Colonic mucosa (tissue), 4 donors: Measurements from ENCODE around the gene LMOD1. TPM values are rescaled to one million over a fixed set of nuclear protein-coding genes. Genes with fewer than 3 reads are reported as not detected.
"Not testable (repeated sequence)": the region's sequence is repeated elsewhere in the genome, so short reads cannot be mapped to it uniquely, and the experiment has no call there.

Experiments used
- DNase-seq: peaks from one replicate; pipeline ENCODE4 v3.0.0-alpha.2; 2020
- H3K27ac ChIP-seq: fragments of 200-600 bp; one replicate; pipeline ENCODE4 v1.8.0; 2021
- H3K27me3 ChIP-seq: fragments of 200-600 bp; one replicate; pipeline ENCODE4 v1.8.0; 2021
- H3K36me3 ChIP-seq: fragments of 200-600 bp; one replicate; pipeline ENCODE4 v1.8.0; 2021
- H3K4me1 ChIP-seq: fragments of 200-600 bp; one replicate; pipeline ENCODE4 v1.8.0; 2021; ENCODE audit warnings: mild to moderate bottlenecking
- H3K4me3 ChIP-seq: fragments of 200-600 bp; one replicate; pipeline ENCODE4 v1.8.0; 2021
- H3K9ac ChIP-seq, 2 donors: one replicate each; pipeline ENCODE4 v1.7.0; 2013; ENCODE audit warnings: control low read depth in 2 of 2, low read depth in 2 of 2, low read length in 2 of 2
- H3K9me3 ChIP-seq: fragments of 200-600 bp; one replicate; pipeline ENCODE4 v1.8.0; 2021
- CTCF ChIP-seq: fragments of 200-600 bp; IDR thresholded peaks from one replicate; pipeline ENCODE4 v1.8.0; 2022; ENCODE audit warnings: antibody characterized with exemption, mild to moderate bottlenecking
- intact Hi-C: fragments of 100-400 bp; cut with DNase I; formaldehyde crosslinking; loops from one replicate; pipeline ENCODE4 v1.14.1; 2022
- total RNA-seq, 2 donors: library from RNA; stranded (reverse); fragmentation: NEBNext Ultra II Directional in 1 of 2; extraction: Animal tissue kit (Norgen Biotek cat#: 25700) in 1 of 2; gene quantifications; one replicate each; pipeline ENCODE4 v1.2.1, GENCODE V29; 2021
- donor health status: healthy.
- donor health status: DM: no; HTN: no; CAD: no.
- donor health status: DM: no; HTN: no; CAD: no.

LMOD1 gene
- total RNA-seq, 2 donors from 2014 or later = 7.6 to 64.5 TPM

- no peak for TF ChIP-seq CTCF
- Histone ChIP-seq H3K36me3 (peaks cover 7% of the 10 kb centered on the region), H3K27me3 (no peaks in the 10 kb centered on the region), H3K9ac (no peak overlapping the region), H3K27ac (no peak overlapping the region), H3K9me3 (no peaks in the 10 kb centered on the region), H3K4me1 (no peaks in the 10 kb centered on the region), H3K4me3 (no peak overlapping the region)
- intact Hi-C loops = loop anchor here (5.0 kb wide), 2 partner anchors 98 to 268 kb away; partner anchors contain the start of gene ARL8A
- DNase-seq = no peak
Measured at GRCh38 chr1:201874672-201875071, 71.7 kb downstream of the LMOD1 start.

GRCh38 chr1:201870397-201870796 is 76.0 kb downstream of the LMOD1 start:
- Histone ChIP-seq H3K4me3 (no peak overlapping the region), H3K9me3 (no peaks in the 10 kb centered on the region), H3K27me3 (no peaks in the 10 kb centered on the region), H3K9ac (no peak overlapping the region), H3K27ac (no peak overlapping the region), H3K4me1 (no peaks in the 10 kb centered on the region), H3K36me3 (peaks cover 13% of the 10 kb centered on the region)
- no peak for TF ChIP-seq CTCF
- no peak for DNase-seq
- intact Hi-C loops = no loop called here

- no peak overlapping the region for H3K4me3 ChIP-seq
- peaks cover 7% of the 10 kb centered on the region for H3K36me3 ChIP-seq
- no peaks in the 10 kb centered on the region for H3K4me1 ChIP-seq
- H3K9ac ChIP-seq = no peak overlapping the region
- no peaks in the 10 kb centered on the region for H3K9me3 ChIP-seq
- intact Hi-C loops = no loop called here
- H3K27me3 ChIP-seq = no peaks in the 10 kb centered on the region
- no peak for TF ChIP-seq CTCF
- H3K27ac ChIP-seq = no peak overlapping the region
- no peak for DNase-seq
Measured at GRCh38 chr1:201861448-201861847, 84.9 kb downstream of the LMOD1 start.

GRCh38 chr1:201859424-201859823 is 86.9 kb downstream of the LMOD1 start:
- H3K36me3 ChIP-seq = peaks cover 12% of the 10 kb centered on the region
- no peak for TF ChIP-seq CTCF
- intact Hi-C loops = no loop called here
- H3K9ac ChIP-seq = no peak overlapping the region
- H3K9me3 ChIP-seq = no peaks in the 10 kb centered on the region
- no peaks in the 10 kb centered on the region for H3K27me3 ChIP-seq
- H3K4me1 ChIP-seq = no peaks in the 10 kb centered on the region
- H3K4me3 ChIP-seq = no peak overlapping the region
- no peak for DNase-seq
- no peak overlapping the region for H3K27ac ChIP-seq

GRCh38 chr1:201856722-201857121 is 89.6 kb downstream of the LMOD1 start:
- H3K4me3 ChIP-seq, intact Hi-C loops, H3K9me3 ChIP-seq, H3K9ac ChIP-seq, H3K4me1 ChIP-seq, DNase-seq, H3K27ac ChIP-seq, H3K27me3 ChIP-seq: not testable (repeated sequence)
- H3K36me3 ChIP-seq = peaks cover 12% of the 10 kb centered on the region

- Histone ChIP-seq H3K9ac (no peak overlapping the region), H3K4me1 (no peaks in the 10 kb centered on the region), H3K27ac (no peak overlapping the region), H3K36me3 (peaks cover 13% of the 10 kb centered on the region), H3K9me3 (no peaks in the 10 kb centered on the region), H3K4me3 (no peak overlapping the region), H3K27me3 (no peaks in the 10 kb centered on the region)
- no peak for DNase-seq
- intact Hi-C loops = no loop called here
- no peak for TF ChIP-seq CTCF
Measured at GRCh38 chr1:201851949-201852348, 94.4 kb downstream of the LMOD1 start.
